HG02798 (cell line): Measurements from ENCODE around the gene TNF.

ENCODE experiments used
- ATAC-seq: cut with Tn5 transposase; IDR thresholded peaks from one replicate; pipeline ENCODE4 v1.9.1; 2021; ENCODE audit warnings: mild to moderate bottlenecking; ENCODE audit not compliant: unreplicated experiment, poor library complexity

Gene TNF

GRCh38 chr6:31575335-31575901 is at the start of gene TNF:
Gene TNF, plus strand, starts transcription at chr6:31575565. Its CDS starts 177 bp downstream, at chr6:31575742.
- no peak for ATAC-seq

GRCh38 chr6:31525932-31526591 is 49.3 kb upstream of the TNF start:
- ATAC-seq: no peak

DNA sequence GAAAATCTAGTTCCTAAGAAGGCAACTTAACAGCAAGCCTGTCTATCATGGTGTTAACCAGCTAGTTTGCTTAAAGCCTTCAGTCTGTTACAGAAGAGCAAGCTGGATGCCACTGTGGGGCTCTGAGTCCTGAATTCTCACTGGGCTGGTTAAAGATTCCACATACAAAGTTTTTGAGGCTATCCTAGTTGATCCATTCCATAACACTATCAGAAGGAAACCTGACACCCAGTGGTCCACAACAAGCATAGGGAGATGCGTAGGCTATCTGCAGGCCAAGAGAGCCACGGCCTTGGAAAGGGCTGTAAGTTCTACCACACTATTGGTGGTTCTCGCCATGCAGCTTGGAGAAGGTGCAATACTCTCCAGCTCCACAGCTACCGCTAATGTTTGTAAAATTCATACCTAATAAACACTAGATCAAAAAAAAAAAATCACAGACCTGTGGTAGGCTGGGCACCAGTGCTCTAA is 47.0 kb upstream of the TNF start:
- no peak for ATAC-seq

DNA sequence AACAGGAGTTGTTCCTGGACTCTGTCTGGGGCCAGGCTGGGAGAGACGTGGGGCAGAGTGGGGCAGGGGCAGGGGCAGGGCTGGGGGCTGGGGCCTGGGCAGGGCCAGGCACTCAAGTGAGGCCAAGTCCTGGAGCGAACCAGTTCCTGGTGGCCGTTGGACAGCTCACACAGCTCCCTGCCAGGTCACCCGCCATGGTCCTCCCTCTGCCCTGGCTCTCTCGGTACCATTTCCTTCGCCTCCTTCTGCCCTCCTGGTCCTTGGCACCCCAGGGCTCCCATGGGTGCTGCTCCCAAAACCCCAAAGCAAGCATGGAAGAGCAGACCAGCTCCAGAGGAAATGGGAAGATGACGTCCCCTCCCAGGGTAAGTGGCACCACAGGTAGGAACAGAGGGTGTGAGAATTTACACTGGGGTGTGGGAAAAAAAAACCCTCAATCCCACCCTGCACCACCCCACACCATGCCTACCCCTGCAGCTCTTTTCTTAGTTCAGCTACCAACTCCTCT is 46.5 kb upstream of the TNF start, which contains the start of gene MCCD1:
Gene MCCD1, plus strand, starts transcription at position 142 of the 508 bp plus-strand sequence. Its CDS starts 53 bp downstream, at position 195.
- ATAC-seq: no peak

- no peak for ATAC-seq
These were observed 45.8 kb upstream of the TNF start for GRCh38 chr6:31529329-31530150.

- ATAC-seq: no peak
These were observed 44.7 kb upstream of the TNF start for GRCh38 chr6:31530659-31531058.

GRCh38 chr6:31531162-31531561 is 44.2 kb upstream of the TNF start:
- no peak for ATAC-seq

DNA sequence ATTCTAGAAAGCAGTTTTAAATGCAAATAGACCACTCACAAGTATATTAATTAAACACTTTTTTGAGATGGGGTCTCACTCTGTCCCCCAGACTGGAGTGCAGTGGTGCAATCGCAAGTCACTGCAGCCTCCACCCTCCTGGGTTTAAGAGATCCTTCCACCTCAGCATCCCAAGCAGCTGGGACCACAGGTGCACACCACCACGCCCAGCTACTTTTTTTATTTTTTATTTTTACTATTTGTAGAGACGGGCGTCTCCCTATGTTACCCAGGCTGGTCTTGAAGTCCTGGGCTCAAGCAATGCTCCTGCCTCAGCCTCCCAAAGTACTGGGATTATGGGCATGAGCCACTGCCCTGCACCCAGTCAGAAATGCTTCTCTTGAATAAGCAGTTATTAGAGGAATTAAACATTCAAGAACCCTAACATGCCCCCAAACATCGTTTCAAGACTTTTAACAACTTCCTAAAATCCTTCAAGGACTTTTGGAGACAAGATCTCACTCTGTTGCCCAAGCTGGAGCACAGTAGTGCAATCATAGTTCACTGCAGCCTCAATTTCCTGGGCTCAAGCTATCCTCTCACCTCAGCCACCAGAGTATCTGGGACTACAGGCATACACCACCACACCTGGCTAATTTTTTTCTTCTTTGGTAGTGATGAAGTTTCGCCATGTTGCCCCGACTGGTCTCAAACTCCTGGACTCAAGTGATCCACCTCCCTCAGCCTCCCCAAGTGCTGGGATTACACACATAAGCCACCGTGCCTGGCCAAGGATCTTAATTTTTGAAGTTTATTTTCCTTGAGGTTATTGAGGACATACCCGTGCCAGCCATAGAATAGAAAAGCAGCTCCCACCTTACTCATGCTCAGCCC is 43.4 kb upstream of the TNF start:
- no peak for ATAC-seq

GRCh38 chr6:31532644-31533454 is 42.5 kb upstream of the TNF start:
- ATAC-seq: no peak

DNA sequence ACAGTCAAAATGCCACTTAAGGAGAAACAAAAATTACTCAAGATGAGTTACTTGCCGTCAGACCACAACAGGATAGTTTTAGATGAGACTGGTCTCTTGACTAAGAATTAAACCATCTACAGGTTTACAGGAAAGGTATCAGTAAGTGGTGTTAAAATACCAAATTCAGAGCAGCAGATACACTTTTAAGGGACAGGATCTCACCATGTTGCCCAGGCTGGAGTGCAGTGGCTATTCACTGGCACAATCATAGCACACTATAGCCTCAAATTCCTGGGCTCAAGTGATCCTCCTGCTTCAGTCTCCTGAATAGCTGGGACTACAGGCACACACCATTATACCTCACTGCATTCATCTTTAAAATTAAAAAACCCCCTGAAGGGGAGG is 41.9 kb upstream of the TNF start:
- ATAC-seq: no peak

DNA sequence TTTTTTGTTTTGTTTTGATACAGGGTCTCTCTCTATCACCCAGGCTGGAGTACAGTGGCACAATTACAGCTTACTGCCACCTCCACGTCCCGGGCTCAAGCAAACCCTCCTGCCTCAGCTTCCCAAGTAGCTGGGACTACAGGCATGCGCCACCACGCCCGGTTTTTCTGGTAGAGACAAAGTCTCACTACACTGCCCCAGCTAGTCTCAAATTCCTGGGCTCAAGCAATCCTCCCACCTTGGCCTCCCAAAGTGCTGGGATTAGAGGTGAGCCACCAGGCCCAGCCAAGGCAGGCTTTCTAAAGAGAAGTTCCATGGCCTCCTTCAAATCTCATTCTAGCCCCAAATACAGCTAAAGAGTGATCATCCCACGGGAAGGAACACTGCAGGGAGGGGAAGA is 41.4 kb upstream of the TNF start:
- no peak for ATAC-seq

DNA sequence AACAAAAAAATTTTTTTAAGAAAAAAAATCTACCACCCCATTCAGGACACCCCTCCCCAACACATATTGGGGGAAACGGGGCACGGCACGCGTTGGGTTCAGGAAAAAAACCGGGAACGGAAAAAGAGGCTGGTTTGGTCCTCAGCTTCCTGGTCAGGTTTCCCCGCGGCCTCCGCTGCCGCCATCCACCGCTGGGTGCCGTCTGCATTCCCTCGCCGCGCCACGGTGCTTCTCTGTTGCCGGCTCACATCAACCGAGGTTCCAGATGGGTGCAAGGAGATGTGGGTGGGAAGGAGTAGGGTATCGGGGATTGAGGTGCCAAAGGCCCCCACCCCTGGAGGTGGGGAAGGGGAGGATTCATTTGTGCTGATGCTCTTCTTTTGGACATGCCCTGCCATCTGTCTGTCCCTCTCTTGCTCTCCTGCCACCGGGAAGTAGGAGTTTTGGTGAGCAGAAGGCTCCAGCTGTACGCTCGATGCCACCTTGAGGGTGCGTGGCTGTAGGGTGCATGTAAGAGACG is 40.8 kb upstream of the TNF start:
- ATAC-seq: no peak

DNA sequence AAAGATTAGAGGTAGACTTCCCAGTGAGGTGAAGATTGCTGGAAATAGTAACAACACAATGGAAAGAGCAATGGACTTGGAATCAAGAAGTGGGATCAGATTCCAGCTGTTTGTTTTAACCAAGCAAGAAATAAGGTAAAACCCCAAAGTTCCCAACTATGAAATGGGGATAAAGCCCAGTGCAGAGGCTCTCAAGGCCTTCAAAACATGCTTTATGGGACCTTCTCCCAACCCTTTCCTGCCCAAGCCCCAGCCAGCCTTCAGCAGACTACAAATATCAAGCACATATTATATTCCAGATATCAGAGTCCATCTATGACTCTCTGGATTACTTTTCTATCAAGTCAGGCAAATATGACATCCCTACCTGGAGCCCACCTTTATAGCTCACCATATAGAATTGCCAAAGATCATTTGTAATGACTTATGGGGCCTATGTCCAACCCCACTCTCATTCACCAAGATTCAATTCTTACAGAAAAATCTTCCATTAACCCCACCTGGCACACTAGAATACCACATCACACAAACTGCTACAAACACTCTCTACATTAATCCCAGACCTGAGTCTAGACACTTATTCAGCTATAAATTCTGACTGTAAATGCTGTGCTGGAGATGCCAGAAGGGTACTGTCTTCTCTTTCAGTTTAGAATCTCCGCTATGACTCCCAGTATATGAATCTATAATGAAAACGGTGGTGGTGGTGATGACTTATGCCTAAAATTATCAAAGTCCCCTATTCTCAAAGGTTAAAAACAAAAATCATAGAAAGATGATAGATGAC is 39.6 kb upstream of the TNF start:
- no peak for ATAC-seq

DNA sequence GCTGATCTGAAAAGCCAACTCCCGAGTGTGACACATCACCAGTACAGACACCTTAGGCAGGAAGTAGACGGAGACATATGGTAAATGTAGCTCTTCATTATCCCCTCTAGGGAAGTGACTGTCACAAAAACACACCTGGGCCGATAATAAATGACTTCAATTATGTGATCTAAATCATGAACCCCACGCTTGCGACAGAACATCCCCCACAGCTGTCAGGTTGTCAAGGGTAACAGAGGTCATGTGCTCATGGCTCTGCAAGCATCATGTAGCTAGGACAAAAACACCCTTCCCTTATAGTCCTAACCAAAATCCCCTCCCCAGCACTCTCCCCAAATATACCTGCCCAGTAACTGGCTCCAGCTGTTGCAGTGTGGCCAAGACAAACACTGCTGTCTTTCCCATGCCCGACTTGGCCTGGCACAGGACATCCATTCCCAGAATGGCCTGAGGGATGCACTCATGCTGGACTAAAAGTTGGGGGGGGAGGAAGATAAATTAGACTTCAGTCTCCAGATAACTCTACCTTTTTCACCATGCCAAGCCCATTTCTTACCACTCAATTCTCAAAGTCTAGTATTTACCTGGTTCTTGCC is 36.5 kb upstream of the TNF start:
- no peak for ATAC-seq

DNA sequence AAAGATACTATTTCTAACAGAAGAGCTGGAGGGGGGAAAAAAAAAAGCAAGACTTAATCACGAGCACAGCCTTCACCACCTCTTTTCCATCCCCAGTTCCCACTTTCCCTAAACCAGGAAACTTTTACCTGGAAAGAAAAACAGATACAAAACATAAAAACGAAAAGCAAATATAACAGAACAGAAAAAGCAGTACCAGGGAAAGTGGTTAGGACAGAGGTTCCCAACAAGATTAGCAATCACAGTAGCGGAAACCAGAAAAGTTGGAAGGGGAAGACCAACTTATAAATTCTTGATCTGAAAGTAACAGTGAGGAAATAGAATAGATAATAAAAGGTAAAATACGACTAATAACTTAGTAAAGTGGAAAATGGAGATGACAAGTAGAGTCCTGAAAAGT is 34.7 kb upstream of the TNF start:
- no peak for ATAC-seq

DNA sequence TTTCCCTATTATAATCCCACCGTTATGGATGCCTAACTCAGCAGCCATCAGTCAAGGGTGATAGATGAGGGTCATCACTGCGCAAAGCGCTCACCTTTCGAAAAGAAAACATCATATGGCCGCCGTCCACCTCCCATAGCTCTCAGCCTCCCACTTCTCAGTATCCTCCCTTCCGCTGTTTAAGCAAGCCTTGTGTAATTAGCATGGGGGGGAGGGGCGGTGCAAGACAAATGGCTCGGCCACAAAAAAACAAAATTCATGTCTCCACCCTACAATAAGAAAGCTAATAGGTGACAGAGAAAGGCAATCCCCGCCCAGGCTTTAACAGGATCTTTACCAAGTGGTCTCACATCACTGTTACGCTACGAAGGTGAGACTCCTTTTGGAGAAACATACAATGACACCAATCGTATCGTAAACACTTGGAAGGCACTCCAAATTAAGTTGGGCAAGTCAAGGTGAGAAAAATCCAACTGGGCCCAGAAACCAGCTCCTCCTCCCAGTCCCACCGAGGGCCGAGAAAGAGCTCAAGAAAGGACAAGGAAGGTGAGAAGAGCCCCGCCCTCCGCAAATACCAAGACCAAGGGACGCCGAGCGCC is 34.2 kb upstream of the TNF start:
- no peak for ATAC-seq

DNA sequence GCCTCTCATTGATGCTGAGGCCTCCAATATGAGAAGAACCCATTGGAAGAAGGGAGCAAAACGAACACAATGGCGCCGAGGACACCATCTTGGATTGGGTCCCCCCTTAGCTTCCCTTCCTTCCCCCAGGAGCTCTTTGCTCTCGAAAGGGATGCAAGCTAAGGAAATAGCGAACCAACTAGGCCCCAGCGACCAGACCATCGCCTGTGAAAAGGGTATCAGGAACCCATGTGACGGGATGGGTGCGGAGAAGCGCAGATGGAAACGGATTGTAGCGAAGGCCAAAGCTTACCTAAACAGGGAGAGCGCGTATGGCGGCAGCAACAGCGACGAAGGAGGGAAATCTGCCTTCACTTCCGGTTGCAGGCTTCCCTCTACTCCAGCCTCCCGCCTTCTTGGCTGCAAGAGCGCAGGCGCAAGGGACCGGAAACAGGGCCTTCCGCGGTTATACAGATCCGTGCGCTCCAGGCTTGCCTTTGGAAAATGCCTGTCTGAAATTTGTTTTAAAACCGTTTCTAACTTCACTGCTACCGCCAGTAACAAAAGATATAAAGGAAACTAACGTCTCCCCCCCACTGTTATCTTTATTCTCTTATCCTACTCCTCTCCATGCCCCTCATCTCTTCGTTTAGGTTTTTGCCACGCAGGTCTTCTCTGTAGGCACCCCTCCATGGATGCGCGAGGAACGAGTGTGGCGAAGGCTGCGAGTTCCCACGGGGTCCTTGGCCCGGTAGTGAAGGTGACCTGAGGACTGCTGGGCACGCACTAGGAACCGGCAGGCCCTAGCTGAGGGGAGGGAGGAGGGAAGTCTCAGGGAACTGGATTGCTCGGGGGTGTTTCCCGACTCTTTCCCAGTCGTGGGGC is 33.5 kb upstream of the TNF start, which contains the start of gene DDX39B:
Gene DDX39B, minus strand, starts transcription at position 346 of the 864 bp plus-strand sequence. CDS start 1,471 bp downstream, outside the sequence.
- peak; percentile 75 for ATAC-seq
